Measurements from ENCODE around the gene OR6M1. TPM values are rescaled to one million over a fixed set of nuclear protein-coding genes. Genes with fewer than 3 reads are reported as not detected.

Gene OR6M1
- polyA plus RNA-seq, 1 experiment: not detected

- Histone ChIP-seq H3K27me3 (ENCODE audit: control insufficient read depth, insufficient read depth, low read length) (no peaks in the 10 kb centered on the region), H3K4me3 (ENCODE audit: low read depth, low read length) (no peak overlapping the region), H3K36me3 (ENCODE audit: control insufficient read depth, insufficient read depth, low read length) (no peaks in the 10 kb centered on the region)
- ChIA-PET POLR2A (no interaction called here), CTCF (no interaction called here)
- DNase-seq (ENCODE audit: low read depth): no peak
- TF ChIP-seq, protein P1, sequence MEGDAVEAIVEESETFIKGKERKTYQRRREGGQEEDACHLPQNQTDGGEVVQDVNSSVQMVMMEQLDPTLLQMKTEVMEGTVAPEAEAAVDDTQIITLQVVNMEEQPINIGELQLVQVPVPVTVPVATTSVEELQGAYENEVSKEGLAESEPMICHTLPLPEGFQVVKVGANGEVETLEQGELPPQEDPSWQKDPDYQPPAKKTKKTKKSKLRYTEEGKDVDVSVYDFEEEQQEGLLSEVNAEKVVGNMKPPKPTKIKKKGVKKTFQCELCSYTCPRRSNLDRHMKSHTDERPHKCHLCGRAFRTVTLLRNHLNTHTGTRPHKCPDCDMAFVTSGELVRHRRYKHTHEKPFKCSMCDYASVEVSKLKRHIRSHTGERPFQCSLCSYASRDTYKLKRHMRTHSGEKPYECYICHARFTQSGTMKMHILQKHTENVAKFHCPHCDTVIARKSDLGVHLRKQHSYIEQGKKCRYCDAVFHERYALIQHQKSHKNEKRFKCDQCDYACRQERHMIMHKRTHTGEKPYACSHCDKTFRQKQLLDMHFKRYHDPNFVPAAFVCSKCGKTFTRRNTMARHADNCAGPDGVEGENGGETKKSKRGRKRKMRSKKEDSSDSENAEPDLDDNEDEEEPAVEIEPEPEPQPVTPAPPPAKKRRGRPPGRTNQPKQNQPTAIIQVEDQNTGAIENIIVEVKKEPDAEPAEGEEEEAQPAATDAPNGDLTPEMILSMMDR (IDR thresholded peaks at IDR 0.05; ENCODE audit: insufficient read depth, low read depth, low read length): no peak
These were observed 33.0 kb upstream of the OR6M1 start for GRCh38 chr11:123839131-123839530.

DNA sequence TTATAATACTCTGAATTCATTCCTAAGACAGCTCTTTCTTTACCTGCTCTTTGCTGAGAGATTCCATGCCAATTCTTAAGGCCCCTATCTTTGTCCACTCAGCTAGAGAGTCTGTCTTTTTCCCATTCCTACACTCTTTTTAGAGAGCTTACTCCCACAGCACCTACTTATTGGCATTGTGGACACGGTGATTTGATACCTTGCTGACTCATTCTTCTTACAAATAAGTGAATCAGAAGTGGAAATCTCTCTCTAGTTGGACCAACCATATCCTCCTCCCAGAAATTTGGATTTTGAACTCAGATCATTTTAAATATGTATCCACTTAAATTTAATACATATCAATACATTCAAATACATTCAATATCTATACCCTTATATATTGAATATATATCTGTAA, 32.5 kb upstream of the OR6M1 start:
- DNase-seq (ENCODE audit: low read depth): no peak
- TF ChIP-seq, protein P1 (IDR thresholded peaks at IDR 0.05; ENCODE audit: insufficient read depth, low read depth, low read length): no peak
- Histone ChIP-seq H3K36me3 (ENCODE audit: control insufficient read depth, insufficient read depth, low read length) (no peaks in the 10 kb centered on the region), H3K4me3 (ENCODE audit: low read depth, low read length) (no peak overlapping the region), H3K27me3 (ENCODE audit: control insufficient read depth, insufficient read depth, low read length) (no peaks in the 10 kb centered on the region)
- CTCF ChIA-PET: no interaction called here
- POLR2A ChIA-PET: no interaction called here

DNA sequence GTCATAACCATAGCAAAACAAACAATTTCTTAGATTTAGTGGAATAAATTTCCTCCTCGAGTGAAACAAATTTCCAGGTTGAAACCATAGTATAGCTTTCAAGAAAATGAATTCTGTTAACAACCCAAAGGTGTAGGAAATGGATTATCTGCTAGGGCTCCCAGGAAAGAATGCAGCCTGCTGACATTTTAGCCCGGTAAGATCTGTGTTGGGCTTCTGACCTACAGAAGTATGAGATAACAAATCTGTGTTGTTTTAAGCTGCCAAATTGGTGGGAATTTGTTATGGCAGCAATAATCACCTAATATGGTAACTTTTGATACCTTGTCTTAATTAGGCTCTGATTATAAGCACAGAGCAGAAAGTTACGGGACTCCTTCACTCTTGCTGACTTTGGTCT, 32.0 kb upstream of the OR6M1 start:
- ChIA-PET CTCF (no interaction called here), POLR2A (no interaction called here)
- H3K4me3 ChIP-seq (ENCODE audit: low read depth, low read length): no peak overlapping the region
- DNase-seq (ENCODE audit: low read depth): no peak
- H3K27me3 ChIP-seq (ENCODE audit: control insufficient read depth, insufficient read depth, low read length): no peaks in the 10 kb centered on the region
- H3K36me3 ChIP-seq (ENCODE audit: control insufficient read depth, insufficient read depth, low read length): no peaks in the 10 kb centered on the region
- TF ChIP-seq, protein P1 (IDR thresholded peaks at IDR 0.05; ENCODE audit: insufficient read depth, low read depth, low read length): no peak

GRCh38 chr11:123833095-123833494, 26.9 kb upstream of the OR6M1 start:
- DNase-seq (ENCODE audit: low read depth): no peak
- ChIA-PET POLR2A (no interaction called here), CTCF (no interaction called here)
- no peak overlapping the region for H3K4me3 ChIP-seq (ENCODE audit: low read depth, low read length)
- H3K27me3 ChIP-seq (ENCODE audit: control insufficient read depth, insufficient read depth, low read length): no peaks in the 10 kb centered on the region
- TF ChIP-seq, protein P1 (IDR thresholded peaks at IDR 0.05; ENCODE audit: insufficient read depth, low read depth, low read length): no peak
- H3K36me3 ChIP-seq (ENCODE audit: control insufficient read depth, insufficient read depth, low read length): no peaks in the 10 kb centered on the region

- no peak for DNase-seq (ENCODE audit: low read depth)
- CTCF ChIA-PET: no interaction called here
- TF ChIP-seq, protein P1 (IDR thresholded peaks at IDR 0.05; ENCODE audit: insufficient read depth, low read depth, low read length): no peak
- no peaks in the 10 kb centered on the region for H3K36me3 ChIP-seq (ENCODE audit: control insufficient read depth, insufficient read depth, low read length)
- no peak overlapping the region for H3K4me3 ChIP-seq (ENCODE audit: low read depth, low read length)
- H3K27me3 ChIP-seq (ENCODE audit: control insufficient read depth, insufficient read depth, low read length): no peaks in the 10 kb centered on the region
- POLR2A ChIA-PET: no interaction called here
These were observed 23.6 kb upstream of the OR6M1 start for GRCh38 chr11:123829745-123830144.
